ENCODE data around the gene ZNF784. TPM values are rescaled to one million over a fixed set of nuclear protein-coding genes. Genes with fewer than 3 reads are reported as not detected.

ZNF784 gene
- total and polyA plus RNA-seq, 10 of the 15 experiments (the other 5 are each of a cell fraction or from before 2014, with no cell fraction given) = 0.10 to 5.2 (median 1.8) TPM

DNA sequence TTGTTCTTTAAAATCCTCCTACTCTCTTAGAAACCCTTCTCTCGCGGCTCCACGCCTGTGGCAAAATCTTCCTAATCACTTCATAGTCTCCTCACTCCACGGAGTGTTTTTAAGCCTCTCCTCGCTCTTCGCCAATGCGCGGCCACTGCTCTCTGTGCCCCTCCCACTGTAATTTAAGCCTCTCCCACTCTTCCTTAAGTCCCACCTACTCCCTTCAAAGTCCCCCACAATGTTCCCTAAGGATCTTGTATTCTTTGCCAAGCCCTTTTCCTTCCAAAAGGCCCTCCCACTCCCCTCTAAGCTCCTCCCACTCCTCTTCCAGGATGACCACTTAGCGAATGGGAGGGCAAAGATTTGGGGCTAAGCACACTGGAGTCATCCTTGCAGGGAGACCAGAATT is 26.3 kb downstream of the ZNF784 start:
- in situ Hi-C loops (cut with MboI) = no loop called here
- TF ChIP-seq CBFB (IDR thresholded peaks at IDR 0.05; ENCODE audit: low read depth) = no peak
- no peak for TF ChIP-seq BACH1 (IDR thresholded peaks at IDR 0.05; ENCODE audit: borderline replicate concordance)
- no peak for TF ChIP-seq HDGF (IDR thresholded peaks at IDR 0.05)
- TF ChIP-seq, protein P1, sequence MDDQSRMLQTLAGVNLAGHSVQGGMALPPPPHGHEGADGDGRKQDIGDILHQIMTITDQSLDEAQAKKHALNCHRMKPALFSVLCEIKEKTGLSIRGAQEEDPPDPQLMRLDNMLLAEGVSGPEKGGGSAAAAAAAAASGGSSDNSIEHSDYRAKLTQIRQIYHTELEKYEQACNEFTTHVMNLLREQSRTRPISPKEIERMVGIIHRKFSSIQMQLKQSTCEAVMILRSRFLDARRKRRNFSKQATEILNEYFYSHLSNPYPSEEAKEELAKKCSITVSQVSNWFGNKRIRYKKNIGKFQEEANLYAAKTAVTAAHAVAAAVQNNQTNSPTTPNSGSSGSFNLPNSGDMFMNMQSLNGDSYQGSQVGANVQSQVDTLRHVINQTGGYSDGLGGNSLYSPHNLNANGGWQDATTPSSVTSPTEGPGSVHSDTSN (IDR thresholded peaks at IDR 0.05; ENCODE audit: insufficient replicate concordance, low read depth, low read length) = no peak
- no peak for TF ChIP-seq FOXK2 (IDR thresholded peaks at IDR 0.05)
- TF ChIP-seq, protein P2, sequence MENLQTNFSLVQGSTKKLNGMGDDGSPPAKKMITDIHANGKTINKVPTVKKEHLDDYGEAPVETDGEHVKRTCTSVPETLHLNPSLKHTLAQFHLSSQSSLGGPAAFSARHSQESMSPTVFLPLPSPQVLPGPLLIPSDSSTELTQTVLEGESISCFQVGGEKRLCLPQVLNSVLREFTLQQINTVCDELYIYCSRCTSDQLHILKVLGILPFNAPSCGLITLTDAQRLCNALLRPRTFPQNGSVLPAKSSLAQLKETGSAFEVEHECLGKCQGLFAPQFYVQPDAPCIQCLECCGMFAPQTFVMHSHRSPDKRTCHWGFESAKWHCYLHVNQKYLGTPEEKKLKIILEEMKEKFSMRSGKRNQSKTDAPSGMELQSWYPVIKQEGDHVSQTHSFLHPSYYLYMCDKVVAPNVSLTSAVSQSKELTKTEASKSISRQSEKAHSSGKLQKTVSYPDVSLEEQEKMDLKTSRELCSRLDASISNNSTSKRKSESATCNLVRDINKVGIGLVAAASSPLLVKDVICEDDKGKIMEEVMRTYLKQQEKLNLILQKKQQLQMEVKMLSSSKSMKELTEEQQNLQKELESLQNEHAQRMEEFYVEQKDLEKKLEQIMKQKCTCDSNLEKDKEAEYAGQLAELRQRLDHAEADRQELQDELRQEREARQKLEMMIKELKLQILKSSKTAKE (IDR thresholded peaks at IDR 0.05; ENCODE audit: low read depth, poor library complexity, severe bottlenecking) = no peak
- TF ChIP-seq, protein P3, sequence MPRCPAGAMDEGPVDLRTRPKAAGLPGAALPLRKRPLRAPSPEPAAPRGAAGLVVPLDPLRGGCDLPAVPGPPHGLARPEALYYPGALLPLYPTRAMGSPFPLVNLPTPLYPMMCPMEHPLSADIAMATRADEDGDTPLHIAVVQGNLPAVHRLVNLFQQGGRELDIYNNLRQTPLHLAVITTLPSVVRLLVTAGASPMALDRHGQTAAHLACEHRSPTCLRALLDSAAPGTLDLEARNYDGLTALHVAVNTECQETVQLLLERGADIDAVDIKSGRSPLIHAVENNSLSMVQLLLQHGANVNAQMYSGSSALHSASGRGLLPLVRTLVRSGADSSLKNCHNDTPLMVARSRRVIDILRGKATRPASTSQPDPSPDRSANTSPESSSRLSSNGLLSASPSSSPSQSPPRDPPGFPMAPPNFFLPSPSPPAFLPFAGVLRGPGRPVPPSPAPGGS (IDR thresholded peaks at IDR 0.05; ENCODE audit: borderline replicate concordance, insufficient read depth, low read depth, low read length, poor library complexity, severe bottlenecking) = no peak
- H3K36me3 ChIP-seq (ENCODE audit: control insufficient read depth in 2 of 2, insufficient read depth in 2 of 2, low read length in 1 of 2) = peaks cover 0 to 8% of the 10 kb centered on the region in 2 experiments; a peak in 1 of 4 replicates
- intact Hi-C loops (cut with micrococcal nuclease; ENCODE audit: unreplicated experiment) = no loop called here
- BruUV-seq (replicated peaks) = no TSS peak
- no peak overlapping the region for H3K27ac ChIP-seq (ENCODE audit: control insufficient read depth, insufficient read depth)
- no peaks in the 10 kb centered on the region for H3K27me3 ChIP-seq (replicated peaks in 1 of 2; ENCODE audit: control insufficient read depth in 2 of 2, insufficient read depth in 2 of 2, low read length in 1 of 2)
- H2AFZ ChIP-seq (ENCODE audit: control insufficient read depth, low read depth, low read length) = no peak overlapping the region
- ATAC-seq = no peak
- ChIA-PET RAD21 (ENCODE audit: unreplicated experiment) (interaction anchor here (1.9 to 2.6 kb wide), 2 partner anchors 11 to 122 kb away, joined by 8 to 11 read pairs; partner anchors contain the start of gene ZNF628), SMC1A (ENCODE audit: uncharacterized antibody, unreplicated experiment) (interaction anchor here (0.9 to 2.3 kb wide), 3 partner anchors 9 to 38 kb away, joined by 3 to 16 read pairs (median 5); no protein-coding TSS in a partner anchor), CTCF (interaction anchor here (2.3 to 2.4 kb wide), 3 partner anchors 28 to 94 kb away, joined by 8 to 11 read pairs (median 9); no protein-coding TSS in a partner anchor), POLR2A (interaction anchor here (0.7 kb wide), 1 partner anchor 67 kb away, joined by 3 read pairs; no protein-coding TSS in a partner anchor)
- no peak overlapping the region for H3K9ac ChIP-seq (ENCODE audit: control insufficient read depth, insufficient read depth, low read length)
- DNase-seq (ENCODE audit: low read depth, low spot score) = no peak
- peaks cover 2% of the 10 kb centered on the region; the same call in 2 of the 3 replicates for H3K9me3 ChIP-seq (replicated peaks; ENCODE audit: control insufficient read depth, insufficient read depth, low read length)
- over 99% methylated on average over 9 of the region's 9 CpGs for WGBS (ENCODE audit: insufficient coverage, insufficient replicate concordance, low lambda C conversion rate, missing lambda C conversion rate)
- H3K4me2 ChIP-seq (ENCODE audit: control insufficient read depth, insufficient read depth) = no peak overlapping the region
- FAIRE-seq = no peak
- H3K4me1 ChIP-seq (ENCODE audit: control insufficient read depth, insufficient read depth, low read length) = peaks cover 6% of the 10 kb centered on the region; the same call in 1 of the 2 replicates
- peaks cover 10% of the 10 kb centered on the region for H3K79me2 ChIP-seq (ENCODE audit: control insufficient read depth, insufficient read depth, low read length)
- no peak overlapping the region for H3K4me3 ChIP-seq
- H4K20me1 ChIP-seq (ENCODE audit: control insufficient read depth, insufficient read depth) = no peaks in the 10 kb centered on the region
